HepG2 (cell line): ENCODE data around the gene GSTM2. TPM values are rescaled to one million over a fixed set of nuclear protein-coding genes. Genes with fewer than 3 reads are reported as not detected.

Source experiments
- ATAC-seq: fragments of 200-7000 bp; cut with Tn5 transposase; 3 replicates; pipeline ENCODE4 v1.9.1; 2020; ENCODE audit warnings: mild to moderate bottlenecking, moderate library complexity
- BruUV-seq: library from RNA; stranded (reverse); fragments of 400-500 nt; replicated peaks from 2 replicates; lab custom pipeline; 2021; lab: Mats Ljungman, UMichigan
- CTCF ChIA-PET: fragments of 300-600 bp; formaldehyde crosslinking; extraction: SDS; loops from one replicate; lab custom pipeline; 2021; ENCODE audit warnings: low total read pairs, inconsistent platforms, low intra/inter-chr PET ratio; lab: Yijun Ruan, JAX
- POLR2A ChIA-PET: fragments of 350-600 bp; sonication (Branson Sonifier 250); formaldehyde crosslinking; loops from one replicate; lab custom pipeline; 2020; ENCODE audit warnings: antibody characterized with exemption, inconsistent platforms; lab: Yijun Ruan, JAX
- DNase-seq: peaks from one replicate; pipeline ENCODE4 v3.0.0-alpha.2; 2015; ENCODE audit warnings: low spot score
- FAIRE-seq: peaks from 3 replicates; lab custom pipeline; 2011; peaks lifted over from hg19 to GRCh38; lab: Jason Lieb, UNC
- H2AFZ ChIP-seq: one replicate; pipeline ENCODE4 v1.6.1; 2011; ENCODE audit warnings: low read length, inconsistent platforms
- H3K27ac ChIP-seq: fragments of 300-600 bp; 3 replicates; pipeline ENCODE4 v1.8.0; 2011; ENCODE audit warnings: mixed run types, mild to moderate bottlenecking, mixed read lengths, low read length, inconsistent platforms; ENCODE audit not compliant: insufficient read depth; ENCODE audit errors: extremely low read length
- H3K27me3 ChIP-seq, 2 experiments: fragments of 200-600 bp in 1 of 2; 2 replicates in 1 of 2; 3 replicates in 1 of 2; pipeline versions ENCODE4 v1.6.0 to v1.8.0; 2011; ENCODE audit warnings: low read length in 2 of 2, mild to moderate bottlenecking in 2 of 2, moderate library complexity in 2 of 2, inconsistent platforms in 1 of 2; ENCODE audit not compliant: insufficient read depth in 2 of 2, control insufficient read depth in 1 of 2
- H3K36me3 ChIP-seq, 2 experiments: fragments of 200-600 bp in 1 of 2; replicated peaks in 1 of 2; 2 replicates in 1 of 2; 3 replicates in 1 of 2; pipeline versions ENCODE4 v1.5.1 to v1.8.0; 2011; ENCODE audit warnings: low read length in 2 of 2, inconsistent platforms in 1 of 2; ENCODE audit not compliant: insufficient read depth in 2 of 2, control insufficient read depth in 1 of 2
- H3K4me1 ChIP-seq: 2 replicates; pipeline ENCODE4 v1.5.1; 2012; ENCODE audit warnings: low read length, inconsistent platforms; ENCODE audit not compliant: insufficient read depth
- H3K4me2 ChIP-seq: 2 replicates; pipeline ENCODE4 v1.6.0; 2011; ENCODE audit warnings: low read depth, low read length, inconsistent platforms
- H3K4me3 ChIP-seq, 3 experiments: fragments of 200-600 bp in 1 of 3; sonication (generic), shearing (Covaris generic) in 1 of 3; replicated peaks in 1 of 3; 2 replicates each; pipeline ENCODE4 v1.5.1; 2011 to 2016; ENCODE audit warnings: low read length in 3 of 3, inconsistent platforms in 2 of 3, low read depth in 2 of 3, mild to moderate bottlenecking in 2 of 3, control low read depth in 1 of 3, mixed read lengths in 1 of 3; ENCODE audit not compliant: insufficient read depth in 1 of 3
- H3K79me2 ChIP-seq: one replicate; pipeline ENCODE4 v1.6.1; 2011; ENCODE audit warnings: low read length, inconsistent platforms; ENCODE audit not compliant: insufficient read depth
- H3K9ac ChIP-seq: 2 replicates; pipeline ENCODE4 v1.6.0; 2011; ENCODE audit warnings: mild to moderate bottlenecking, low read depth, low read length, inconsistent platforms; ENCODE audit not compliant: insufficient read depth
- H3K9me3 ChIP-seq: 2 replicates; pipeline ENCODE4 v1.5.1; 2012; ENCODE audit warnings: mild to moderate bottlenecking, low read length
- H4K20me1 ChIP-seq: 2 replicates; pipeline ENCODE4 v1.6.0; 2011; ENCODE audit warnings: inconsistent platforms, mild to moderate bottlenecking, low read length, moderate library complexity; ENCODE audit not compliant: insufficient read depth
- ATF1 ChIP-seq: IDR thresholded peaks from 2 replicates; pipeline ENCODE4 v1.6.1; 2016; ENCODE audit warnings: mild to moderate bottlenecking, control low read depth
- GATAD2A ChIP-seq: IDR thresholded peaks from 2 replicates; pipeline ENCODE4 v1.6.1; 2016
- GTF3A ChIP-seq: sonication (generic); formaldehyde crosslinking; conservative IDR thresholded peaks from 2 replicates; pipeline ENCODE4 v1.4.0; 2020; ENCODE audit warnings: mild to moderate bottlenecking, missing genetic modification reagents
- HOXA5 ChIP-seq: sonication (generic); formaldehyde crosslinking; IDR thresholded peaks from 2 replicates; pipeline ENCODE4 v1.4.0; 2020; ENCODE audit warnings: missing genetic modification reagents
- IRF2 ChIP-seq: IDR thresholded peaks from 2 replicates; pipeline ENCODE4 v1.6.1; 2018; ENCODE audit warnings: missing genetic modification reagents, missing compliant biosample characterization
- KAT8 ChIP-seq: IDR thresholded peaks from 2 replicates; pipeline ENCODE4 v1.6.1; 2016; ENCODE audit warnings: missing genetic modification reagents, missing compliant biosample characterization
- KDM5A ChIP-seq: fragments of 200-600 bp; sonication (generic); IDR thresholded peaks from 2 replicates; pipeline ENCODE4 v1.7.0; 2018; ENCODE audit warnings: antibody characterized with exemption, mild to moderate bottlenecking, low read length, borderline replicate concordance
- KLF15 ChIP-seq: sonication (generic); formaldehyde crosslinking; IDR thresholded peaks from 2 replicates; pipeline ENCODE4 v1.8.1; 2023; ENCODE audit warnings: borderline replicate concordance, mild to moderate bottlenecking, inconsistent platforms, missing genetic modification reagents, mixed read lengths
- MLLT10 ChIP-seq: sonication (generic); formaldehyde crosslinking; IDR thresholded peaks from 2 replicates; pipeline ENCODE4 v1.4.0; 2020; ENCODE audit warnings: missing genetic modification reagents
- MXD4 ChIP-seq: IDR thresholded peaks from 2 replicates; pipeline ENCODE4 v1.6.1; 2016; ENCODE audit warnings: mild to moderate bottlenecking, missing biosample characterization, missing genetic modification reagents
- POLR2A ChIP-seq, 2 experiments: IDR thresholded peaks; 2 replicates each; pipeline ENCODE4 v1.6.1; 2011; ENCODE audit warnings: low read depth in 2 of 2, low read length in 2 of 2, mild to moderate bottlenecking in 1 of 2, moderate library complexity in 1 of 2; ENCODE audit not compliant: insufficient read depth in 1 of 2
- RAD21 ChIP-seq: fragments of 450-650 bp; formaldehyde crosslinking; IDR thresholded peaks from 2 replicates; pipeline ENCODE4 v1.5.0; 2020; ENCODE audit warnings: mild to moderate bottlenecking
- SETDB1 ChIP-seq: sonication (generic); formaldehyde crosslinking; IDR thresholded peaks from 2 replicates; pipeline ENCODE4 v1.5.1; 2020; ENCODE audit warnings: missing genetic modification reagents, mild to moderate bottlenecking, borderline replicate concordance
- SIN3B ChIP-seq: fragments of 150-350 bp; IDR thresholded peaks from 2 replicates; pipeline ENCODE4 v1.6.1; 2014; ENCODE audit warnings: low read length
- SRY ChIP-seq: sonication (generic); formaldehyde crosslinking; IDR thresholded peaks from 2 replicates; pipeline ENCODE4 v1.8.0; 2022; ENCODE audit warnings: mild to moderate bottlenecking, missing genetic modification reagents
- SYNCRIP ChIP-seq: fragments of 200-400 bp; formaldehyde crosslinking; IDR thresholded peaks from 2 replicates; pipeline ENCODE4 v1.6.1; 2018; ENCODE audit warnings: mild to moderate bottlenecking, low read depth, low read length; ENCODE audit not compliant: insufficient read depth
- ZBTB25 ChIP-seq: IDR thresholded peaks from 2 replicates; pipeline ENCODE4 v1.6.1; 2018; ENCODE audit warnings: missing genetic modification reagents
- ZFP62 ChIP-seq: sonication (generic); formaldehyde crosslinking; IDR thresholded peaks from 2 replicates; pipeline ENCODE4 v1.4.0; 2020; ENCODE audit warnings: missing genetic modification reagents
- ZNF136 ChIP-seq: sonication (generic); formaldehyde crosslinking; IDR thresholded peaks from 2 replicates; pipeline ENCODE4 v1.8.1; 2022; ENCODE audit warnings: low read depth, mild to moderate bottlenecking, moderate library complexity, missing genetic modification reagents
- ZNF263 ChIP-seq: sonication (generic); formaldehyde crosslinking; IDR thresholded peaks from 2 replicates; pipeline ENCODE4 v1.4.0; 2020; ENCODE audit warnings: missing genetic modification reagents
- ZNF292 ChIP-seq: sonication (generic); formaldehyde crosslinking; IDR thresholded peaks from 2 replicates; pipeline ENCODE4 v1.8.1; 2022; ENCODE audit warnings: mild to moderate bottlenecking, low read depth, missing genetic modification reagents, borderline replicate concordance
- ZNF441 ChIP-seq: sonication (generic); formaldehyde crosslinking; IDR thresholded peaks from 2 replicates; pipeline ENCODE4 v1.7.0; 2021; ENCODE audit warnings: missing genetic modification reagents, borderline replicate concordance
- ZNF468 ChIP-seq: sonication (generic); formaldehyde crosslinking; IDR thresholded peaks from 2 replicates; pipeline ENCODE4 v1.8.0; 2022; ENCODE audit warnings: mild to moderate bottlenecking, moderate library complexity, missing genetic modification reagents
- ZNF766 ChIP-seq: sonication (generic); formaldehyde crosslinking; IDR thresholded peaks from 2 replicates; pipeline ENCODE4 v1.5.0; 2020; ENCODE audit warnings: missing genetic modification reagents, borderline replicate concordance
- ZNF775 ChIP-seq: sonication (generic); formaldehyde crosslinking; IDR thresholded peaks from 2 replicates; pipeline ENCODE4 v1.4.0; 2020; ENCODE audit warnings: missing genetic modification reagents, mild to moderate bottlenecking, moderate library complexity, borderline replicate concordance
- WGBS: methylation state at CpG from one replicate; pipeline ENCODE4 v1.1.6; 2017; ENCODE audit warnings: low lambda C conversion rate; 5-methylcytosine and 5-hydroxymethylcytosine counted together
- in situ Hi-C: cut with HindIII; loops from 2 replicates; pipeline ENCODE4 v1.10.0; 2017; ENCODE audit warnings: low pct_unique_long_range_greater_than_20kb; ENCODE audit not compliant: extremely low pct_ligation_motif_present
- intact Hi-C: fragments of 100-400 bp; cut with micrococcal nuclease; formaldehyde crosslinking; loops from one replicate; pipeline ENCODE4 v1.10.0; 2022; ENCODE audit not compliant: unreplicated experiment
- polyA plus RNA-seq, 8 experiments: library from polyadenylated mRNA; depleted of rRNA in 3 of 8; stranded (reverse) in 7 of 8; unstranded in 1 of 8; fragments of >200 nt; fragmentation: Illumina TruSeq in 4 of 8; extraction: Trizol in 4 of 8; gene quantifications; 2 replicates each; pipeline versions ENCODE4 v1.2.1 to v1.2.3, GENCODE V29; 2011 to 2016; ENCODE audit warnings: low read depth in 4 of 8, missing spikeins in 1 of 8, mixed read lengths in 1 of 8; ENCODE audit not compliant: insufficient read depth in 1 of 8
- total RNA-seq, 5 experiments: library from RNA; depleted of rRNA; stranded (reverse); fragments of >200 nt; fragmentation: Illumina TruSeq; extraction: Trizol; gene quantifications; 2 replicates each; pipeline ENCODE4 v1.2.3, GENCODE V29; 2016; ENCODE audit warnings: low read depth in 1 of 5
- TF ChIP-seq, protein P1 (sequence below): sonication (generic); formaldehyde crosslinking; IDR thresholded peaks from 2 replicates; pipeline ENCODE4 v1.4.0; 2020; ENCODE audit warnings: missing genetic modification reagents

GSTM2 gene
- total and polyA plus RNA-seq, 2 of the 13 experiments (the other 11 are each of a cell fraction or from before 2014, with no cell fraction given), result 7.0 to 15.0 TPM

DNA sequence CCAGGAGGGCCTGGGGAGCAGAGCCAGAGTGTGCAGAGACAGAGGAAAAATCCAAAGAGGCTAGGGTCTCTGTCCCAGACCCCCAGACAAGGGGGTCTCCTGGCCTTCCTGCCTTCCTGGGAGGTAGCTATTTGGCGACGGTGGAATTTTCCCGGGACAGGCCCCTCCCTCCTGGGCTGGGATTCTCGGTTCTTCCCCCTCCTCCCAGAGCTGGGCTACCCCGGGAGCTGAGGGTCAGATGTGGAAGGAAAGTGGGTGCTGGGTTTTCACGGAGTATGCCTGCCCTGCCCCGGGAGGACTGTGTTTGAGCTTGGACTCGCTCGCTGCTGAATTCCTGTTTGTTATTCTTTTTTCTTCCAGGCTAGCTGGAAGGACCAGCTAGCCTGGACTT lies 47.5 kb upstream of the GSTM2 start:
- peak overlapping the region; percentile 92 for H3K4me2 ChIP-seq
- H4K20me1 ChIP-seq, result peaks cover 35% of the 10 kb centered on the region
- H3K27me3 ChIP-seq, result no peaks in the 10 kb centered on the region; a peak in 1 of 5 replicates
- H3K9me3 ChIP-seq, result no peaks in the 10 kb centered on the region
- peaks cover 64% of the 10 kb centered on the region for H3K4me1 ChIP-seq
- ATAC-seq (peak; percentile 20), DNase-seq (no peak), FAIRE-seq (no peak)
- H3K27ac ChIP-seq, result peak overlapping the region; percentile 92
- POLR2A ChIA-PET, result interaction anchor here (0.8 to 2.7 kb wide), 7 partner anchors 10 to 195 kb away, joined by 3 to 36 read pairs (median 11); partner anchors contain the start of gene GNAI3
- peaks cover 7 to 9% of the 10 kb centered on the region in 2 experiments; a peak in 2 of 5 replicates for H3K36me3 ChIP-seq
- CTCF ChIA-PET, result no interaction called here
- in situ Hi-C loops (loop anchor here (5.0 kb wide), 1 partner anchor 73 kb away; the partner anchor contains the start of gene GNAI3), intact Hi-C loops (no loop called here)
- peak overlapping the region; percentile 71 to 89 (median 80) for H3K4me3 ChIP-seq
- WGBS, result 5% methylated on average over 7 of the region's 9 CpGs
- no peak overlapping the region for H2AFZ ChIP-seq
- H3K79me2 ChIP-seq, result peaks cover 56% of the 10 kb centered on the region
- no TSS peak for BruUV-seq
- H3K9ac ChIP-seq, result peak overlapping the region; percentile 87
- TF ChIP-seq HOXA5 (0 out of 2 replicates have a peak, but pooled peaks have one; percentile 14), GATAD2A (CRISPR knock-in tag) (0 out of 2 replicates have a peak, but pooled peaks have one; percentile 2), ZNF775 (CRISPR knock-in tag) (no peak), KLF15 (CRISPR knock-in tag) (0 out of 2 replicates have a peak, but pooled peaks have one; percentile 21), SYNCRIP (no peak), ZFP62 (CRISPR knock-in tag) (no peak), ZNF136 (no peak), POLR2A (IDR thresholded peaks at IDR 0.05; ENCODE audit: insufficient read depth in 1 of 2, low read depth in 2 of 2, low read length in 2 of 2) (peak in 1 of 2 experiments; percentile 26; a peak in 1 of 4 replicates), ZNF468 (CRISPR knock-in tag) (no peak), MLLT10 (CRISPR knock-in tag) (no peak), GTF3A (CRISPR knock-in tag) (no peak), KAT8 (CRISPR knock-in tag) (0 out of 2 replicates have a peak, but pooled peaks have one; percentile 0), ZNF292 (CRISPR knock-in tag) (no peak), ZBTB25 (CRISPR knock-in tag) (no peak), SIN3B (no peak), ATF1 (CRISPR knock-in tag) (no peak), ZNF263 (CRISPR knock-in tag) (peak; percentile 54), SETDB1 (CRISPR knock-in tag) (no peak), ZNF766 (CRISPR knock-in tag) (0 out of 2 replicates have a peak, but pooled peaks have one; percentile 14), SRY (0 out of 2 replicates have a peak, but pooled peaks have one; percentile 47), KDM5A (peak; percentile 23; the same call in 1 of the 2 replicates), ZNF441 (0 out of 2 replicates have a peak, but pooled peaks have one; percentile 11), IRF2 (peak; percentile 11; the same call in 1 of the 2 replicates), MXD4 (CRISPR knock-in tag) (0 out of 2 replicates have a peak, but pooled peaks have one; percentile 1), RAD21 (no peak)
- TF ChIP-seq, protein P1, sequence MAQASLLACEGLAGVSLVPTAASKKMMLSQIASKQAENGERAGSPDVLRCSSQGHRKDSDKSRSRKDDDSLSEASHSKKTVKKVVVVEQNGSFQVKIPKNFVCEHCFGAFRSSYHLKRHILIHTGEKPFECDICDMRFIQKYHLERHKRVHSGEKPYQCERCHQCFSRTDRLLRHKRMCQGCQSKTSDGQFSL (CRISPR knock-in tag), result peak; percentile 5; the same call in 1 of the 2 replicates
